HEK293 (cell line): ENCODE results near the gene PKP4.

Source experiments
- CTCF ChIA-PET: fragments of 350-600 bp; formaldehyde crosslinking; extraction: SDS; loops from one replicate; lab custom pipeline; 2021; ENCODE audit warnings: antibody characterized with exemption; lab: Yijun Ruan, JAX
- POLR2A ChIA-PET: fragments of 300-600 bp; formaldehyde crosslinking; extraction: SDS; loops from one replicate; lab custom pipeline; 2020; ENCODE audit warnings: antibody characterized with exemption, inconsistent platforms; lab: Yijun Ruan, JAX
- H3K27ac ChIP-seq: fragments of 200-500 bp; sonication (Bioruptor generic); 2 replicates; pipeline ENCODE4 v1.5.1; 2014; ENCODE audit warnings: low read depth, low read length, control low read depth, inconsistent platforms; ENCODE audit errors: extremely low read depth
- H3K36me3 ChIP-seq, 2 experiments: fragments of 200-500 bp in 1 of 2; sonication (Bioruptor generic) in 1 of 2; 1 replicate in 1 of 2; 2 replicates in 1 of 2; pipeline ENCODE4 v1.5.1; 2014 to 2017; ENCODE audit warnings: inconsistent platforms in 2 of 2, low read length in 2 of 2; ENCODE audit not compliant: control insufficient read depth in 2 of 2, insufficient read depth in 1 of 2
- H3K4me1 ChIP-seq: fragments of 200-500 bp; sonication (Bioruptor generic); 2 replicates; pipeline ENCODE4 v1.5.1; 2014; ENCODE audit warnings: mild to moderate bottlenecking, low read length, inconsistent platforms; ENCODE audit not compliant: control insufficient read depth, insufficient read depth
- H3K4me3 ChIP-seq: 2 replicates; pipeline ENCODE4 v1.5.1; 2011; ENCODE audit warnings: low read depth, mild to moderate bottlenecking, control low read depth, low read length, moderate library complexity
- H3K9me3 ChIP-seq: fragments of 200-500 bp; sonication (Bioruptor generic); 2 replicates; pipeline ENCODE4 v1.5.1; 2014; ENCODE audit warnings: low read depth, low read length, inconsistent platforms; ENCODE audit not compliant: control insufficient read depth, insufficient read depth
- BCL11B ChIP-seq: fragments of 450-650 bp; formaldehyde crosslinking; IDR thresholded peaks from 2 replicates; pipeline ENCODE4 v1.5.1; 2016; ENCODE audit warnings: low read depth, missing biosample characterization, missing genetic modification characterization
- IKZF3 ChIP-seq: fragments of 450-650 bp; IDR thresholded peaks from 2 replicates; pipeline ENCODE4 v1.5.0; 2018; ENCODE audit warnings: missing biosample characterization, mild to moderate bottlenecking, missing genetic modification characterization, moderate library complexity
- KLF17 ChIP-seq: fragments of 450-650 bp; formaldehyde crosslinking; IDR thresholded peaks from 2 replicates; pipeline ENCODE4 v1.5.1; 2016; ENCODE audit warnings: missing biosample characterization, missing genetic modification characterization
- MEIS1 ChIP-seq: sonication (generic); formaldehyde crosslinking; IDR thresholded peaks from 2 replicates; pipeline ENCODE4 v1.8.1; 2022; ENCODE audit warnings: missing genetic modification reagents, mild to moderate bottlenecking, borderline replicate concordance
- PATZ1 ChIP-seq: fragments of 450-650 bp; formaldehyde crosslinking; IDR thresholded peaks from 2 replicates; pipeline ENCODE4 v1.5.1; 2016; ENCODE audit warnings: missing biosample characterization, missing genetic modification characterization
- SALL2 ChIP-seq: fragments of 450-650 bp; formaldehyde crosslinking; IDR thresholded peaks from 2 replicates; pipeline ENCODE4 v1.5.0; 2017; ENCODE audit warnings: missing biosample characterization, mild to moderate bottlenecking, missing genetic modification characterization, borderline replicate concordance
- SP2 ChIP-seq: fragments of 450-650 bp; formaldehyde crosslinking; IDR thresholded peaks from 2 replicates; pipeline ENCODE4 v1.5.1; 2016; ENCODE audit warnings: missing biosample characterization, missing genetic modification characterization
- ZNF155 ChIP-seq: fragments of 450-650 bp; formaldehyde crosslinking; IDR thresholded peaks from 2 replicates; pipeline ENCODE4 v1.5.1; 2016; ENCODE audit warnings: missing biosample characterization, missing genetic modification characterization
- ZNF248 ChIP-seq: fragments of 450-650 bp; formaldehyde crosslinking; IDR thresholded peaks from 2 replicates; pipeline ENCODE4 v1.5.1; 2017; ENCODE audit warnings: missing biosample characterization, missing genetic modification characterization
- ZNF302 ChIP-seq: fragments of 450-650 bp; formaldehyde crosslinking; IDR thresholded peaks from 2 replicates; pipeline ENCODE4 v1.5.1; 2016; ENCODE audit warnings: missing biosample characterization, missing genetic modification characterization, low read depth
- ZNF513 ChIP-seq: fragments of 450-650 bp; IDR thresholded peaks from 2 replicates; pipeline ENCODE4 v1.5.1; 2018; ENCODE audit warnings: missing biosample characterization, missing genetic modification characterization
- ZNF549 ChIP-seq: fragments of 450-650 bp; IDR thresholded peaks from 2 replicates; pipeline ENCODE4 v1.5.1; 2018; ENCODE audit warnings: missing biosample characterization, missing genetic modification characterization, mild to moderate bottlenecking, inconsistent platforms, moderate library complexity
- ZNF692 ChIP-seq: fragments of 450-650 bp; formaldehyde crosslinking; IDR thresholded peaks from 2 replicates; pipeline ENCODE4 v1.5.1; 2016; ENCODE audit warnings: missing biosample characterization, missing genetic modification characterization
- ZNF747 ChIP-seq: fragments of 450-650 bp; formaldehyde crosslinking; IDR thresholded peaks from 2 replicates; pipeline ENCODE4 v1.5.1; 2016; ENCODE audit warnings: missing biosample characterization, missing genetic modification characterization
- ZNF768 ChIP-seq: fragments of 450-650 bp; formaldehyde crosslinking; IDR thresholded peaks from 2 replicates; pipeline ENCODE4 v1.5.1; 2018; ENCODE audit warnings: missing biosample characterization, mild to moderate bottlenecking, missing genetic modification characterization
- ZNF777 ChIP-seq: fragments of 450-650 bp; formaldehyde crosslinking; IDR thresholded peaks from 2 replicates; pipeline ENCODE4 v1.5.1; 2017; ENCODE audit warnings: missing biosample characterization, missing genetic modification characterization, borderline replicate concordance
- ZNF830 ChIP-seq: fragments of 450-650 bp; IDR thresholded peaks from 2 replicates; pipeline ENCODE4 v1.5.0; 2018; ENCODE audit warnings: missing biosample characterization, missing genetic modification characterization, low read depth, mild to moderate bottlenecking, moderate library complexity
- TF ChIP-seq, protein P1 (sequence below): fragments of 450-650 bp; formaldehyde crosslinking; IDR thresholded peaks from 2 replicates; pipeline ENCODE4 v1.5.1; 2016; ENCODE audit warnings: missing biosample characterization, missing genetic modification characterization
- TF ChIP-seq, protein P2 (sequence below): fragments of 450-650 bp; formaldehyde crosslinking; IDR thresholded peaks from 2 replicates; pipeline ENCODE4 v1.5.1; 2017; ENCODE audit warnings: missing biosample characterization, missing genetic modification characterization

Gene PKP4

DNA sequence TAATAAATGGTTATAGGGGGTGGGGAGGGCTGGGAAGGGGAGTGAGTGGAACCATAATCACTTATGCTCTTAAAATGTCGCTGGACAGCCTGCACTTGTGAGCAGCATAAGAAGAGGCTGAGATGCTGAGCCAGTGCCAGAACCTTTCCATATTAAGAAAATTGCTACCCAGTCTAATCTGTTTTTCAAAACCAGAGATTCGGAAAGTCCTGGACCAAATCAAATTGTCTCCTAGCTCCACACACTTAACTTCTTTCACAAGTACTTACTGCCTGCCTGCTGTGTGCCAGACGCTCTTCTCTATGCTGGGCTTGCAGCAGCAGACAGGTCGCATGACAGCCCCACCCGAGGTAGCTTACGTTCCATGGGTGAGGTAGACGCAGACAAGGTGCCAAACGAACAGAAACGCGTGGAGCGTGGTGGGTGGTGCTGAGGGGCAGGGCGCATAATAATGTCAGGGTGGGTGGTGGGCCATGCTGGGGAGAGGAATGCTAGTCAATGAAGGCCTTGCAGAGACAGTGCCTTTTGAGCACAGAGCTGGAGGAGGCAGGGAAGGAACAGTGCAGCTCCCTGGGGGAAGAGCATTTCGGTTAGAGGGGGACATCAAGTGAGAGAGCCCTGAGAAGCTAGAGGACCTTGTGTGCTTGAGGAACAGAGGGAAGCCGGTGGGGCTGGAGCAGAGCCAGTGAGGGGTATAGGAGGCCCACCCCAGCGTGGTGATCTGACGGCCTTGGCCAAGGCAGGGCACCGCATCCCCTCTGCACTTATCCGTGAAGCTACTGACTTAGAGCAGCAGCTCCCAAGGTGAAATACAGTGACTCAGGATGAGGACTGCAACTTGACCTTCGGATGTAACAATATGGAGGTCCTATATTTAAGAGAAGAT is 214.9 kb downstream of the PKP4 start:
- Histone ChIP-seq H3K4me3 (no peak overlapping the region), H3K27ac (no peak overlapping the region), H3K36me3 (peaks cover 10 to 88% of the 10 kb centered on the region in 2 experiments; a peak in 2 of 3 replicates), H3K4me1 (no peaks in the 10 kb centered on the region), H3K9me3 (no peaks in the 10 kb centered on the region)
- ChIA-PET POLR2A (no interaction called here), CTCF (no interaction called here)
- TF ChIP-seq KLF17 (tag by site-specific recombination) = no peak
- TF ChIP-seq ZNF830 (tag by site-specific recombination) = no peak
- TF ChIP-seq, protein P1, sequence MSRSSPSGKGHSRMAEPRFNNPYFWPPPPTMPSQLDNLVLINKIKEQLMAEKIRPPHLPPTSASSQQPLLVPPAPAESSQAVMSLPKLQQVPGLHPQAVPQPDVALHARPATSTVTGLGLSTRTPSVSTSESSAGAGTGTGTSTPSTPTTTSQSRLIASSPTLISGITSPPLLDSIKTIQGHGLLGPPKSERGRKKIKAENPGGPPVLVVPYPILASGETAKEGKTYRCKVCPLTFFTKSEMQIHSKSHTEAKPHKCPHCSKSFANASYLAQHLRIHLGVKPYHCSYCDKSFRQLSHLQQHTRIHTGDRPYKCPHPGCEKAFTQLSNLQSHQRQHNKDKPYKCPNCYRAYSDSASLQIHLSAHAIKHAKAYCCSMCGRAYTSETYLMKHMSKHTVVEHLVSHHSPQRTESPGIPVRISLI (tag by site-specific recombination) = no peak
- no peak for TF ChIP-seq SP2 (tag by site-specific recombination)
- no peak for TF ChIP-seq ZNF768 (tag by site-specific recombination)
- no peak for TF ChIP-seq ZNF155 (tag by site-specific recombination)
- no peak for TF ChIP-seq BCL11B
- no peak for TF ChIP-seq ZNF692 (tag by site-specific recombination)
- no peak for TF ChIP-seq MEIS1 (CRISPR knock-in tag)
- TF ChIP-seq PATZ1 = no peak
- TF ChIP-seq, protein P2, sequence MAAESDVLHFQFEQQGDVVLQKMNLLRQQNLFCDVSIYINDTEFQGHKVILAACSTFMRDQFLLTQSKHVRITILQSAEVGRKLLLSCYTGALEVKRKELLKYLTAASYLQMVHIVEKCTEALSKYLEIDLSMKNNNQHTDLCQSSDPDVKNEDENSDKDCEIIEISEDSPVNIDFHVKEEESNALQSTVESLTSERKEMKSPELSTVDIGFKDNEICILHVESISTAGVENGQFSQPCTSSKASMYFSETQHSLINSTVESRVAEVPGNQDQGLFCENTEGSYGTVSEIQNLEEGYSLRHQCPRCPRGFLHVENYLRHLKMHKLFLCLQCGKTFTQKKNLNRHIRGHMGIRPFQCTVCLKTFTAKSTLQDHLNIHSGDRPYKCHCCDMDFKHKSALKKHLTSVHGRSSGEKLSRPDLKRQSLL (tag by site-specific recombination) = no peak
- no peak for TF ChIP-seq ZNF248 (tag by site-specific recombination)
- TF ChIP-seq SALL2 (tag by site-specific recombination) = no peak
- TF ChIP-seq ZNF302 (tag by site-specific recombination) = no peak
- no peak for TF ChIP-seq ZNF549
- TF ChIP-seq IKZF3 (tag by site-specific recombination) = no peak
- TF ChIP-seq ZNF513 (tag by site-specific recombination) = no peak
- no peak for TF ChIP-seq ZNF777 (tag by site-specific recombination)
- no peak for TF ChIP-seq ZNF747 (tag by site-specific recombination)
